Measurements from ENCODE around the gene CSRP1. TPM values are rescaled to one million over a fixed set of nuclear protein-coding genes. Genes with fewer than 3 reads are reported as not detected.
"Not testable (repeated sequence)": the region's sequence is repeated elsewhere in the genome, so short reads cannot be mapped to it uniquely, and the experiment has no call there.

CSRP1 gene
- total and polyA plus RNA-seq, 2 donors, result 39.7 to 170 TPM

- peaks cover 0 to 4% of the 10 kb centered on the region in 2 donors for H3K9me3 ChIP-seq (ENCODE audit: control insufficient read depth in 2 of 2, insufficient read depth in 1 of 2, low read length in 1 of 2)
- 95% methylated on average over 11 of the region's 11 CpGs for WGBS
- DNase-seq (ENCODE audit: low read depth in 6 of 9, low spot score in 9 of 9), result no peak
- H3K4me1 ChIP-seq (ENCODE audit: control insufficient read depth in 2 of 2, insufficient read depth in 2 of 2, low read length in 2 of 2), result peaks cover 0 to 19% of the 10 kb centered on the region in 2 donors
- no peaks in the 10 kb centered on the region for H3K27me3 ChIP-seq (ENCODE audit: control insufficient read depth in 2 of 2, insufficient read depth in 1 of 2, low read length in 1 of 2)
- H3K4me3 ChIP-seq (ENCODE audit: low read length in 2 of 2), result no peak overlapping the region
- H3K27ac ChIP-seq (ENCODE audit: low read depth in 1 of 2, low read length in 1 of 2), result peak overlapping the region; percentile 25 to 46
- peaks cover 0 to 8% of the 10 kb centered on the region in 2 donors for H3K36me3 ChIP-seq (ENCODE audit: control insufficient read depth in 2 of 2, insufficient read depth in 2 of 2, low read length in 1 of 2)
Measured at GRCh38 chr1:201495551-201496295, 11.2 kb downstream of the CSRP1 start.

GRCh38 chr1:201493757-201494617, 12.9 kb downstream of the CSRP1 start:
- H3K9me3 ChIP-seq (ENCODE audit: control insufficient read depth in 2 of 2, insufficient read depth in 1 of 2, low read length in 1 of 2), result peaks cover 0 to 4% of the 10 kb centered on the region in 2 donors
- H3K4me3 ChIP-seq (ENCODE audit: low read length in 2 of 2), result no peak overlapping the region
- peaks cover 0 to 16% of the 10 kb centered on the region in 2 donors for H3K4me1 ChIP-seq (ENCODE audit: control insufficient read depth in 2 of 2, insufficient read depth in 2 of 2, low read length in 2 of 2)
- peak overlapping the region in 1 of 2 donors; percentile 19 for H3K27ac ChIP-seq (ENCODE audit: low read depth in 1 of 2, low read length in 1 of 2)
- no peak for DNase-seq (ENCODE audit: low read depth in 6 of 9, low spot score in 9 of 9)
- WGBS, result 80% methylated on average over 15 of the region's 15 CpGs
- H3K27me3 ChIP-seq (ENCODE audit: control insufficient read depth in 2 of 2, insufficient read depth in 1 of 2, low read length in 1 of 2), result no peaks in the 10 kb centered on the region
- peaks cover 0 to 9% of the 10 kb centered on the region in 2 donors for H3K36me3 ChIP-seq (ENCODE audit: control insufficient read depth in 2 of 2, insufficient read depth in 2 of 2, low read length in 1 of 2)

- peaks cover 0 to 16% of the 10 kb centered on the region in 2 donors for H3K4me1 ChIP-seq (ENCODE audit: control insufficient read depth in 2 of 2, insufficient read depth in 2 of 2, low read length in 2 of 2)
- H3K4me3 ChIP-seq (ENCODE audit: low read length in 2 of 2); H3K9me3 ChIP-seq (ENCODE audit: control insufficient read depth in 2 of 2, insufficient read depth in 1 of 2, low read length in 1 of 2); DNase-seq (ENCODE audit: low read depth in 6 of 9, low spot score in 9 of 9); H3K27me3 ChIP-seq (ENCODE audit: control insufficient read depth in 2 of 2, insufficient read depth in 1 of 2, low read length in 1 of 2); H3K36me3 ChIP-seq (ENCODE audit: control insufficient read depth in 2 of 2, insufficient read depth in 2 of 2, low read length in 1 of 2); H3K27ac ChIP-seq (ENCODE audit: low read depth in 1 of 2, low read length in 1 of 2): not testable (repeated sequence)
- 98% methylated on average over 3 of the region's 3 CpGs for WGBS
Measured at GRCh38 chr1:201493026-201493656, 13.8 kb downstream of the CSRP1 start.

- 95% methylated on average over 3 of the region's 3 CpGs for WGBS
- H3K27ac ChIP-seq (ENCODE audit: low read depth in 1 of 2, low read length in 1 of 2), result no peak overlapping the region
- peaks cover 0 to 8% of the 10 kb centered on the region in 2 donors for H3K36me3 ChIP-seq (ENCODE audit: control insufficient read depth in 2 of 2, insufficient read depth in 2 of 2, low read length in 1 of 2)
- DNase-seq (ENCODE audit: low read depth in 6 of 9, low spot score in 9 of 9), result no peak
- peaks cover 0 to 16% of the 10 kb centered on the region in 2 donors for H3K4me1 ChIP-seq (ENCODE audit: control insufficient read depth in 2 of 2, insufficient read depth in 2 of 2, low read length in 2 of 2)
- H3K27me3 ChIP-seq (ENCODE audit: control insufficient read depth in 2 of 2, insufficient read depth in 1 of 2, low read length in 1 of 2), result no peaks in the 10 kb centered on the region
- no peak overlapping the region for H3K4me3 ChIP-seq (ENCODE audit: low read length in 2 of 2)
- peaks cover 0 to 4% of the 10 kb centered on the region in 2 donors for H3K9me3 ChIP-seq (ENCODE audit: control insufficient read depth in 2 of 2, insufficient read depth in 1 of 2, low read length in 1 of 2)
Measured at GRCh38 chr1:201491896-201492511, 14.9 kb downstream of the CSRP1 start.

- H3K27me3 ChIP-seq (ENCODE audit: control insufficient read depth in 2 of 2, insufficient read depth in 1 of 2, low read length in 1 of 2), result no peaks in the 10 kb centered on the region
- H3K4me1 ChIP-seq (ENCODE audit: control insufficient read depth in 2 of 2, insufficient read depth in 2 of 2, low read length in 2 of 2), result peaks cover 0 to 21% of the 10 kb centered on the region in 2 donors
- no peak for DNase-seq (ENCODE audit: low read depth in 6 of 9, low spot score in 9 of 9)
- H3K36me3 ChIP-seq (ENCODE audit: control insufficient read depth in 2 of 2, insufficient read depth in 2 of 2, low read length in 1 of 2), result peaks cover 0 to 15% of the 10 kb centered on the region in 2 donors
- peaks cover 0 to 4% of the 10 kb centered on the region in 2 donors for H3K9me3 ChIP-seq (ENCODE audit: control insufficient read depth in 2 of 2, insufficient read depth in 1 of 2, low read length in 1 of 2)
- 73% methylated on average over 3 of the region's 3 CpGs for WGBS
- no peak overlapping the region for H3K27ac ChIP-seq (ENCODE audit: low read depth in 1 of 2, low read length in 1 of 2)
- H3K4me3 ChIP-seq (ENCODE audit: low read length in 2 of 2), result no peak overlapping the region
Measured at GRCh38 chr1:201490708-201491131, 16.2 kb downstream of the CSRP1 start.

- no peak for DNase-seq (ENCODE audit: low read depth in 6 of 9, low spot score in 9 of 9)
- Histone ChIP-seq H3K9me3 (ENCODE audit: control insufficient read depth in 2 of 2, insufficient read depth in 1 of 2, low read length in 1 of 2) (peaks cover 0 to 4% of the 10 kb centered on the region in 2 donors), H3K27me3 (ENCODE audit: control insufficient read depth in 2 of 2, insufficient read depth in 1 of 2, low read length in 1 of 2) (no peaks in the 10 kb centered on the region), H3K36me3 (ENCODE audit: control insufficient read depth in 2 of 2, insufficient read depth in 2 of 2, low read length in 1 of 2) (peaks cover 0 to 19% of the 10 kb centered on the region in 2 donors), H3K4me3 (ENCODE audit: low read length in 2 of 2) (no peak overlapping the region), H3K27ac (ENCODE audit: low read depth in 1 of 2, low read length in 1 of 2) (no peak overlapping the region), H3K4me1 (ENCODE audit: control insufficient read depth in 2 of 2, insufficient read depth in 2 of 2, low read length in 2 of 2) (peaks cover 0 to 21% of the 10 kb centered on the region in 2 donors)
- WGBS, result 97% methylated on average over 6 of the region's 6 CpGs
Measured at GRCh38 chr1:201489643-201490261, 17.2 kb downstream of the CSRP1 start.

GRCh38 chr1:201488830-201489589, 17.9 kb downstream of the CSRP1 start:
- Histone ChIP-seq H3K9me3 (ENCODE audit: control insufficient read depth in 2 of 2, insufficient read depth in 1 of 2, low read length in 1 of 2) (peaks cover 0 to 4% of the 10 kb centered on the region in 2 donors), H3K4me1 (ENCODE audit: control insufficient read depth in 2 of 2, insufficient read depth in 2 of 2, low read length in 2 of 2) (peaks cover 0 to 13% of the 10 kb centered on the region in 2 donors), H3K27ac (ENCODE audit: low read depth in 1 of 2, low read length in 1 of 2) (no peak overlapping the region), H3K4me3 (ENCODE audit: low read length in 2 of 2) (no peak overlapping the region), H3K27me3 (ENCODE audit: control insufficient read depth in 2 of 2, insufficient read depth in 1 of 2, low read length in 1 of 2) (no peaks in the 10 kb centered on the region), H3K36me3 (ENCODE audit: control insufficient read depth in 2 of 2, insufficient read depth in 2 of 2, low read length in 1 of 2) (peaks cover 4 to 20% of the 10 kb centered on the region in 2 donors)
- 96% methylated on average over 12 of the region's 12 CpGs for WGBS
- no peak for DNase-seq (ENCODE audit: low read depth in 6 of 9, low spot score in 9 of 9)

- Histone ChIP-seq H3K9me3 (ENCODE audit: control insufficient read depth in 2 of 2, insufficient read depth in 1 of 2, low read length in 1 of 2) (peaks cover 0 to under 1% of the 10 kb centered on the region in 2 donors), H3K27me3 (ENCODE audit: control insufficient read depth in 2 of 2, insufficient read depth in 1 of 2, low read length in 1 of 2) (no peaks in the 10 kb centered on the region), H3K36me3 (ENCODE audit: control insufficient read depth in 2 of 2, insufficient read depth in 2 of 2, low read length in 1 of 2) (peaks cover 4 to 17% of the 10 kb centered on the region in 2 donors), H3K4me3 (ENCODE audit: low read length in 2 of 2) (no peak overlapping the region), H3K4me1 (ENCODE audit: control insufficient read depth in 2 of 2, insufficient read depth in 2 of 2, low read length in 2 of 2) (peaks cover 0 to 9% of the 10 kb centered on the region in 2 donors), H3K27ac (ENCODE audit: low read depth in 1 of 2, low read length in 1 of 2) (no peak overlapping the region)
- WGBS, result 95% methylated on average over 2 of the region's 2 CpGs
- DNase-seq (ENCODE audit: low read depth in 6 of 9, low spot score in 9 of 9), result no peak
Measured at GRCh38 chr1:201487742-201488141, 19.2 kb downstream of the CSRP1 start.

All from thymus (tissue), 11 donors.